GM18868 (cell line): ENCODE results near the gene CD83.

Experiments used
- ATAC-seq: cut with Tn5 transposase; IDR thresholded peaks from one replicate; pipeline ENCODE4 v1.9.1; 2021; ENCODE audit warnings: mild to moderate bottlenecking, moderate library complexity; ENCODE audit not compliant: unreplicated experiment

CD83 gene

DNA sequence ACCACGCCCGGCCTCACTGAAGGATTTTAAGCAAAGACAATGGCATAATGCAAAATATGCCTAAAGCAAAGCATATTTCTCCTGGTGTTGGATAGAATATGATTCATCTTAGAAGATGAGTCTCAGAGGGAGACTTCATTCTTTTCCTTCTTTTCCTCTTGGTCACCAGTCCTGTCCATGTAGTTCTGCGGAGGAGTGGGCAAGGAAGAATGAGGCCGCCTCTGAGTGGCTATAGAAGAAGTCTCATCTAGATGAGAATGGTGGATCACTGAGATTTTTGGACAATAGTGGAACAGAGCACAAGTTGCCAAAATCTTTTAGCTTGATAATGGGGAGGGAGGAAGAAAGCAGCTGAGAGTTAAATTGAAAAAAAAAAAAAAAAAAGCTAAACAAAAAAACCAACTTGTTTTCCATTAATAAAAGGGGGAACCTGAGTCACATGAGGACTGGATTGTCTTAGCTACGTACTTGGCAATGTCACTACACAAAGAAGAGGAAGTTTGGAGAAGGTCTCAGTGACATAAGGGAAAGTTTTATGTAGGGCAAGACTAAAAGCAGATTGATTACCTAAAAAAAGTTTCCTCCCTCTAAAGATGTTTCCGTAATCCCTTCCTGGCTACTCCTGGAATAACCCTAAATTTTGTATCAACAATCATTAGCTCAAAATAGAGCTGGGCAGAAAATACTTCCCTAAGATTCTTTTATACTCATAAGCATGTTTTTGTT lies 6.0 kb downstream of the CD83 start:
- ATAC-seq, result no peak

- no peak for ATAC-seq
Measured at GRCh38 chr6:14125346-14125745, 7.8 kb downstream of the CD83 start.

GRCh38 chr6:14126191-14126590 lies 8.6 kb downstream of the CD83 start:
- ATAC-seq, result no peak

- ATAC-seq, result no peak
Measured at GRCh38 chr6:14127611-14128010, 10.0 kb downstream of the CD83 start.

GRCh38 chr6:14128012-14128411 lies 10.4 kb downstream of the CD83 start:
- ATAC-seq, result no peak

- no peak for ATAC-seq
Measured at GRCh38 chr6:14128746-14129145, 11.2 kb downstream of the CD83 start.

DNA sequence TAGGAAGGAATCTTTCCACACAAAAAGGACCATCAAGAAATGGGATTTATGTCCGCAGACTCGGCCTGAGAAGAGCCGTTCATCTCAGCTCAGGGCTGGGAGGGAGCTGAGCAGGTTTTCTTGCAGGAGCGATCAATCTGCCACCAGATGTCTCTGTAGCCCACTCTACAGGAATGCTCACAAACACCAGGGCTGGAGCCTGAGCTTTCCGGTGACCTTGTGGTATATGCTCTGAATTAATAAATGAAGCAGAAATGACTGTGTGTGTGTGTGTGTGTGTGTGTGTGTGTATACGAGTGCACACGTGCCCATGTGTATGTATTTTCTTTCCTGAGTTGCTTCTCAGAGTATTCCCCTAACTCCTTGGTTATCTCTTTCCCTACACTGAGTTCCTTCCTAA lies 12.0 kb downstream of the CD83 start:
- peak; percentile 55 for ATAC-seq

DNA sequence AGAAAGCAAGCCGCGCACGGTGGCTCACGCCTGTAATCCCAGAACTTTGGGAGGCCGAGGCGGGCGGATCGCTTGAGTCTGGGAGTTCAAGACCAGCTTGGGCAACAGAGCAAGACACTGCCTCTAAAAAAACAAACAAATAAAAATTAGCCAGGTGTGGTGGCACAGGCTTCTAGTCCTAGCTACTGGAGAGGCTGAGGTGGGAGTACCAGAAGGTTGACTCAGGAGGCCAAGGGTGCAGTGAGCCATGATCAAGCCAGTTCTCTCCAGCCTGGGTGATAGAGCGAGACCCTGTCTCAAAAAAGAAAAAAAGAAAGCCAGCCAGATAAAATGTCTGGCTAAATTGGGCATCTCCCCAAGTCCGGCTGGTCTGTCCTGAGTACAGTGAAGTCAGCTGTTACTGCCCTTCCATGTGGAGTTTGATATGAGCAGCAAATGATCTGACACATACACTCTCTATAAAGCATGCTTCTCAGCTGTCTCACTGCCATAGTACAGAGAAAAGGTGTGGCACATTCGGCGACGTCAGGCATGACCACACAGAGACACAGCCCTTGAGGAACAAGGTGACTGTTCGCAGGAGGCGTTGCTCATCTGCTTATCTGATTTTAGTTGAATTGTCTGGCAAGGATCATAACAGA lies 13.0 kb downstream of the CD83 start:
- no peak for ATAC-seq

GRCh38 chr6:14131579-14131978 lies 14.0 kb downstream of the CD83 start:
- ATAC-seq, result no peak

- ATAC-seq, result no peak
Measured at GRCh38 chr6:14132244-14132920, 14.8 kb downstream of the CD83 start.

DNA sequence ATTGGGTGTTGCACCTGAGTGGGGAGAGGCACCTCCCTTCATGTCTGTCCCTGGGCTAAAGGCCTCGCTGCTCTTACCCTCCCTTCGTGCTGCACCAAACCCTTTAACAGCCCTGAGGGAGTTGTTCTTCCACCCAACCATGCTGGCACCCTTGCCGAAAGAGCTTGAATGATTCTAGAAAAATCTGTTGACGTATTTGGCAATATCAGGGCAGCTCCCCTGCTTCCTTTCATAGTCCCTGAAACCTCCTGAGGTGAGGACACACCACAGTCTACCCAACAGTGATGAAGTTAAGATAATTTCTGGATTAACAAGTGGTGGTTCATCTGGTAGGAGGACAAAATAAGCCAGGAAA lies 15.3 kb downstream of the CD83 start:
- ATAC-seq, result no peak

- ATAC-seq, result no peak
Measured at GRCh38 chr6:14134211-14134910, 16.8 kb downstream of the CD83 start.

- no peak for ATAC-seq
Measured at GRCh38 chr6:14135893-14136539, 18.4 kb downstream of the CD83 start.

- no peak for ATAC-seq
Measured at GRCh38 chr6:14138701-14139215, 21.2 kb downstream of the CD83 start.

DNA sequence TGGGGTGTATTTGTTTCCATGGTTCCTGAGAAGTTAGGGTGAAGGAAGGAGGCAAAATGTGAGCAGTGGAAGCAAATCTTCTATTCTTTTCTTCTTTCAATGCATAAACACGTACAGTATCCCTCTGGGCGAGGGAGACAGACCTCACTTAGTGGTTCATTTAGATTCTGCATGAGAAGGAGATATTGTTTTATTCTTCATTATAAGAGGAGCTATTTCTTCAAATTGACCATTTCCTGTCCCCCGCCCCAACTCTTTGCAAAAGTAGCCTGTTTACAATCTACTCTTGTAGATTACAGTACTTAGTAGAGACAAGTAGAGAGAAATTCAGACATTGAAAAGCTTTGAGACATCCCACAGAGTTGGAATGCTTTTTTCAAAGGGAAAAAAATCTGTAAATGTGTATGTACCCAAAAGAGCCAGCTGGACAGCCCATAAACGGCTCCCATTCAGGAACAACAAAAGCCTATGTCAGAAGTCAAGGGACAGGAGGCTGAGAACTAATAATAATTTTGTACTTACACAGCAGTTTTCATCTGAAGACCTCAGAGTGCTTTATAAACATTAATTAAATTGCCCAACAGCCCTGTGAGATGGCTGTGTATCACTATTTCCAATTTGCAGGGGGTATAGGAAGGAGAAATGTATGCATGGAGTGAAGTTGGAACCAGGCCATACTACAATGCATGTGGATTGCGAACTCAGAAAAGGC lies 23.9 kb downstream of the CD83 start:
- ATAC-seq, result no peak

DNA sequence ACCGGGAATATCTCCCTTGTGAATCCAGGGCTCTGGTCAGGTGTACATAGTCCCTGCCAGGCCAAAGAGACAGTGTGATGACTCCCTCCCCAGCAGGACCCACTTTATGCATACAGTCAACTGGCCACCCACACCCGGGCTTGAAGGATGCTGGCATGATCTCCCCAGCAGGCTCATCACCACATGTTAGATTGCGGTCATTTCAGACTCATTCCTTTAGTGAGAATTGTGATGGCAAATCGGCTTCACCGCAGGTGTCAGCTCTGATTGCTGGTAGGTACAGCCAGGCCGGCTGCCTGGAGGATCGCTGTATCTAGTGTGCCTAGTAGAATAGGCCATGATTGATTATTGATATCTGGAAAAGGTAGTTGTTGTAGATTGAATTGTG lies 24.5 kb downstream of the CD83 start:
- no peak for ATAC-seq

DNA sequence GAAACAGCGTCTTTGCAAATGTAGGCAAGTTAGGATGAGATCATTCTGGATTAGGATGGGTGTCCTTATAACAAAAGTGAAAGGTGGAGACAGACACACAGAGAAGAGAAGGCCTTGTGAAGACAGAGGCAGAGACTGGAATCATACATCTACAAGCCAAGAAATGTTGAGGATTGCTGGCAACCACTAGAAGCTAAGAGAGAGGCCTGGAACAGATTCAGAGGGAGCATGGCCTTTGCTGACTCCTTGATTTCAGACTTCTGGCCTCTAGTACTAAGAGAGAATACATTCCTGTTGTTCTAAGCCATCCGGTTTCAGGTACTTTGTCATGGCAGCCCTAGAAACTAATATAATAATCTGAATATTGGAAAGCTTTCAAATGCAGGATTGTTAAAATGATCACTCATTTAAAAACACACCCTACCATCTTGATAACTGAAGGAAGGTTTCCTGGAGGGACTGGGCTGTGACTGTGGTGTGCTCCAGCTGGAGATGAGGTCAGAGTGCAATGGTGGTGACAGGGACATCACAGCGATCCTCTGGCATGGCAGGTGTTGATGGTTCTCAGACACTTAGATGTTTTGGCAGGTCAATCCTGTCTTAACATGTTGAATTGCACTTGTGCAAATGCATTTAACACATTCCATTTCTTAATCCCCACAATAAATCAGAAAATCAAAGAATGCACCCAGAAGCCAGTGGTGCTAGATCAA lies 25.1 kb downstream of the CD83 start:
- ATAC-seq, result no peak

- no peak for ATAC-seq
Measured at GRCh38 chr6:14143305-14143704, 25.7 kb downstream of the CD83 start.

- ATAC-seq, result peak; percentile 79
Measured at GRCh38 chr6:14144678-14145113, 27.1 kb downstream of the CD83 start.
